ENCODE results near the gene ANO4. TPM values are rescaled to one million over a fixed set of nuclear protein-coding genes. Genes with fewer than 3 reads are reported as not detected.
"Not testable (repeated sequence)": the region's sequence is repeated elsewhere in the genome, so short reads cannot be mapped to it uniquely, and the experiment has no call there.

Gene ANO4
- total RNA-seq, 1 donor from 2014 or later: 4.1 TPM

DNA sequence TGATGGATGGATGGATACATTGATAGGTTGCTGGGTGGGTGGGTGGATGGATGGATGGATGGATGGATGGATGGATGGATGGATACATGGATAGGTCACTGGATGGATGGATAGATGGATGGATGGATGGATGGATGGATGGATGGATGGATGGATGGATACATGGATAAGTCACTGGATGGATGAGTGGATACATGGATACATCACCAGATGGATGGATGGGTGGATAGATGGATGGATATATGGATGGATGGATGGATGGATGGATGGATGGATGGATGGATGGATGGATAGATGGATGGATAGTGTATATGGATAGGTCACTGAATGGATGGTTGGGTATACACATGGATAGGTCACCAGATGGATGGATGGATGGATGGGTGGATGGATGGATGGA lies 194.9 kb downstream of the ANO4 start:
- DNase-seq (ENCODE audit: low spot score): not testable (repeated sequence)

DNA sequence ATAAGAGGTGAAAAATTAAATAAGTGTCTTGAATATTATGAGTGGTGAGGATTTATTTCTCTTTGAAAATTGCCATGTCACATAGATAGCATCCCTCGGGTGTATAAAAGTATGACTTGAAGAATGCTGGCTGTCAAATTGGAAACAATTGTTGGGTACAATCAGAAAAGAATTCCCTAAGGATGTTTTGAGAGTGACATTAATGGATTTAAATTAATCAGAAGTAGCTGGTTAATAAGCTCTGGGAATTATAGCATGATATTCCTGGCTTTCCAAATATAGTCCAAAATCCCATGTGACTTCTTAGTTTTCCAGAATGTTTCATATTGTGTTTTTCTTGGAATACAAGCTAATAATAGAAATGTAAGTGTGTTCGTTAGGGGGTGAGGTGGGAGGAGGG lies 196.5 kb downstream of the ANO4 start:
- DNase-seq (ENCODE audit: low spot score): no peak

GRCh38 chr12:100992194-100992593 lies 197.6 kb downstream of the ANO4 start:
- DNase-seq (ENCODE audit: low spot score): no peak

DNA sequence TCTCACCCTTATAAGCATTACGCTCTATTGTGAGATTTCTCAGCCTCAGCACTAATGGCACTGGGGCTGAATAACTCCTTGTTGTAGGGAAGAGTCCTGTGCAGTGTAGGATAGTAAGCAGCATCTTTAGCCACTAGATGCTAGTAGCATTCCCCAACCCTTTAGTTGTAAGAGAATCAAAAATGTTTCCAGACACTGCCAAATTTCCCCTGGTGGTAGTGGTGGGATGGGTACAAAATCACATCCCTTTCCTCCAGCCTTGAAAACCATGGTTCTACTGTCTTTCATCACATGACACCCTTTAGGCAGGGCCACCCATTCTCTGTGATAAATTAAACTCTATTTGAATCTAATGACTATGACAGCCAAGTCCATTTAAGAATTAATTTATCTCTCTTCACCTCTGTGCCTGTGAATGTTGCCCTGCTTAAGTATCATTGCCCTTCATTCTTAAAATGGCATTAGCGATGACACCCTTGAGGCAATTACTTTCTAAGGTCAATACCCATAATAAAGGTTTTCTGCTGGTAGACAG lies 199.4 kb downstream of the ANO4 start:
- DNase-seq (ENCODE audit: low spot score): no peak

- no peak for DNase-seq (ENCODE audit: low spot score)
Observed at GRCh38 chr12:100995201-100995600, 200.6 kb downstream of the ANO4 start.

DNA sequence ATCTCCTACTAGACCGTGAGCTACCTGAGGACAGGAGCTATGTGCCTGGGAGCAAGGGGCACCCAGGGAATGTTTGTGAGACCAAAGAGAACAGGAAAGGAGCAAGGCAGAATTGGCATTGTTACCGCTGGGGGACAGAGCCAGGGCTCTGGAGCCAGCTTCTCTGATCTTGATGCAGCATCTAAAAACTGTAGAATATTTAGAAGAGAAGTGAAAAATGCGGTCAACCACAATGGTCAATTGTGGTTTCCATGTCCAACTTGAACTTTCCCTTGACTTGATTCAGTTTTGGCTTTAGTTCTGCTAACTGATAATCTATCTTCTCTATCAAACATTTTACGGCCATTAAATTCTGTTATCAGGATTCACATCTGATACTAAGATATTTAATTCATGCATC lies 201.2 kb downstream of the ANO4 start:
- no peak for DNase-seq (ENCODE audit: low spot score)

GRCh38 chr12:101001669-101002068 lies 207.1 kb downstream of the ANO4 start:
- no peak for DNase-seq (ENCODE audit: low spot score)

DNA sequence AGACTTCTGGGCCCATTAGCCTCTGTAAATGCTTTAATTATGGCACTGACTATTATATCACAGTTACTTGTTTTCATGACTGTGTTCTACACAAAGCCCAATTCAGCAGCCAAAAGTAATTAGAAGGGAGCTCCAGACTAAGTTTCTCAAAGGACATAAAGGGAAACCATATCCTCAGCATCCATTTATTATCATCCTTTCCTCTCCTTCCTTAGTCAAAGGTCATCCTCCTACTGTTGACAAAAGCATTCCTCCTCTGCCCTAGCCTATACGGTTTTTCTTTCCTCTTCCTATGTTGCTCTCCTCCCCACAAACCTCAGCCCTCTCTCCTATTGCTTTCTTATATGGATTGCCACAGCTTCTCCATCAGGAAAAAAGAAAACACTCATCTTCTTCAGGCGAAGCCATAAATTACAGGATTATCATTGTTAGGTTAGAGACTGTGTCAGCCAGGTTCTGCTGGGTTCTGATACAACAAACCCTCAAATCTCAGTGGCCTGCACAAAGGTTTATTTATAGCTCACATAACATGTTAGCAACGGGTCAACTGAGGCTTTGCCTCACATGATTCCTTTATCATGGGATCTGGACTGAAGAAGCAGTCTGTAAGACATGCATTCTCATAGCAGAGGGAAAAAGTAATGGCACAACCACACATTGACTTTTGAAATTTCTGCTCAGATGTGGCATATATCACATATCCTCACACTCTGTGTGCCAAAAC lies 208.3 kb downstream of the ANO4 start:
- no peak for DNase-seq (ENCODE audit: low spot score)

- no peak for DNase-seq (ENCODE audit: low spot score)
Observed at GRCh38 chr12:101004898-101005297, 210.3 kb downstream of the ANO4 start.

- no peak for DNase-seq (ENCODE audit: low spot score)
Observed at GRCh38 chr12:101009274-101009673, 214.7 kb downstream of the ANO4 start.

DNA sequence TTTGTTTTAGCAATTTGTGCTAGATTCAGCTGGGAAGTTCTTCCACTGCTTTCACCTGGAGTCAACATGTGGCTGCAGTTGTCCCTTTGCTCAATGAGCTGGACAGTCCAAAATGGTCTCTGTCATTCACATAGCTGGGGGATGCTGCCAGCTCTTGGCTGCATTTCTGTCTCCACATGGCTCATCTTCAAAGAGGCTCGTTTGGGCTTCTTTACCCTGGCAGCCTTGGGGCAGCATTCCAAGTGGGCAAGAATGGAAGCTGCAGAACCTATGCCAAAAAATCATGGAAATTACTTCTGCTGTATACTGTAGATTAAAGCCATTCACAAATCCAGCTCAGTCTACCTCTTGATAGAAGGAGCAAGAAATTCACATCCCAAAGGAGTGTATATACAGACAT lies 216.3 kb downstream of the ANO4 start:
- no peak for DNase-seq (ENCODE audit: low spot score)

DNA sequence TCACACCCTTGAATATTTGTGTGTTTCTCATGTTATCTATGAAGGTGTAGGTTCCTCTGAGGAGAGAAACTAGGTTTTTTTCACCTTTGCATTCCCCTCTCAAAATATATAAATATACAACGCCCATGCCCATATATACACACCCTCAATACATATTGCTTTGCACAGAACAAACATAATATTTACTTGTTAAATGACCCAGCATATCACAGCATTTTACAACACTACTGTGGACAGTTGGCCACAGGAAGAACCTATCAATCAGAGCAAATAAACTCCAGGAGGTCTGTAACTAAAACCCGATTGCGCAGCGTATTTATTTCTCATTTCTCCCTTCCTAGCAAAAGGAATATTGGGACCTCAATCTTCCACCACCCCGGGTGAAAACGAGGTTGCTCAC lies 219.4 kb downstream of the ANO4 start:
- DNase-seq (ENCODE audit: low spot score): no peak

DNA sequence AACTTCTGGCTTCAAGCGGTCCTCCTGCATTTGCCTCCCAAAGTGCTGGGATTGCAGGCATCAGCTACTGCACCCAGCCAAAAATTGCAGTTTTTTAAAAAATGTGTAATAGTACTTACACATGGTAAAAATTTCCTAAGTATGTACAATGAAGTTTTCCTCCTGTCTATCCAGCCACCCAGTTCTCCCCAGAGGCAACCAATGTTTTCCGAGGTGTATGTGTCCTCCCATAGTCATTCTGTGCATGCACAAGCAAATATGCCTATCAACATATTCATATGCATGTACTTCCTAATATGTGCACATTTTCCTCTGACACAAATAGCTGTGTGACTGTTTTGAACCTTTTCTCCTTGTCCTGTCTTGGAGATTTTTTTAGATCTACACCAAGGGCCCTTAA lies 220.5 kb downstream of the ANO4 start:
- no peak for DNase-seq (ENCODE audit: low spot score)

- DNase-seq (ENCODE audit: low spot score): no peak
Observed at GRCh38 chr12:101018540-101018939, 224.0 kb downstream of the ANO4 start.

DNA sequence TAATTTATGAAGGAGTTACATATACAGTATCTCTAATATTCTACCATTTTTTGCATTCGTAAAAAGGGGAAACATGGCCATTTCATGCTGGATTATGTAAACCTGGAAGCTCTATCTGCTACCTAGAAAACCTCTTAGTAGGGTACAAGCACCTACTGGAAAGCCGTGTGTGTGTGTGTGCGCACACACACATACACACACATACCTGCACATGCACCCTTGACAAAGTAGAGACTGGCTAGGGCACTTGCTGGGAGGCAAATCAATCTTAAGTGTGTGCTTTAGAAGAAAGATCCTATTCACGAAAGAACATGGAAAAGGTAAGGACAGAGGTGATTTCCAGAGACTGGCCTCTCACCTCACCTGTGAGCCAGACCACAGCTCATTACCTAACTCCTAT lies 224.6 kb downstream of the ANO4 start:
- no peak for DNase-seq (ENCODE audit: low spot score)

DNA sequence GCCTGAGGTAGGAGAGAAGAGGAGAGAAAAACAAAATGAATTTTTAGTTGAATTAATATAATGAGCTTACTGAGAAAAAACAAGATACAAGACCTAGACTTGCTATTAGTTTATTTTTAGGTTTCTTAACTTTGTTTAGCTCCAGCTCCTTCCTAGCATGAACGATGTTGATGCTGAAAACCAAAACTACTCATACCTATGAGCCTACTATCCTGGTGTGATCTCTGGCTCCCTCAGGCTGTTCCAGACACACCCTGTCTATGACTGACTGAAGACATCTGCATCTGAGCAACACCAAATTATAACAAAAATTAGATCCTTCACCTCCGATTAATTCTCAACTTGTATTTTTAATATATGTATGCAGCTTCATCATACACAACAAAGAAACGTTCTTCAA lies 225.1 kb downstream of the ANO4 start:
- no peak for DNase-seq (ENCODE audit: low spot score)

GRCh38 chr12:101021442-101021841 lies 226.9 kb downstream of the ANO4 start:
- no peak for DNase-seq (ENCODE audit: low spot score)

- DNase-seq (ENCODE audit: low spot score): no peak
Observed at GRCh38 chr12:101021911-101022388, 227.4 kb downstream of the ANO4 start.

GRCh38 chr12:101027200-101027599 lies 232.6 kb downstream of the ANO4 start:
- no peak for DNase-seq (ENCODE audit: low spot score)

DNA sequence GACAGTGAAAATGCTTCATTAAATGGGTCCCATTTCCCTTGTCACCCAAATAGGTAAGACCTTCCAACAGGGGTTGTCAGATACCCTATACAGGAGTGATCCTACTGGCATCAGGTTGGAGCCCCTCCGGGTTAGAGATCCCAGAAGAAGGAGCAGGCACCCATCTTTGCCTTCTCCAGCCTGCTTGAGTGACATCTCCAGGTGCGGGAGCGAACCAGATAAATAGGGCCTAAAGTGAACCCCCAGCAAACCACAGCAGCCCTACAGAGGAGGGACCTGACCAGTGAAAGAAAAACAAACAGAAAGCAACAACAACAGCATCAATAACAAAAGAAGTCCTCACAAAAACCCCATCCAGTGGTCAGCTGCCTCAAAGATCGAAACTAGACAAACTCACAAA lies 233.2 kb downstream of the ANO4 start:
- DNase-seq (ENCODE audit: low spot score): no peak

- no peak for DNase-seq (ENCODE audit: low spot score)
Observed at GRCh38 chr12:101038289-101038871, 243.8 kb downstream of the ANO4 start.

DNA sequence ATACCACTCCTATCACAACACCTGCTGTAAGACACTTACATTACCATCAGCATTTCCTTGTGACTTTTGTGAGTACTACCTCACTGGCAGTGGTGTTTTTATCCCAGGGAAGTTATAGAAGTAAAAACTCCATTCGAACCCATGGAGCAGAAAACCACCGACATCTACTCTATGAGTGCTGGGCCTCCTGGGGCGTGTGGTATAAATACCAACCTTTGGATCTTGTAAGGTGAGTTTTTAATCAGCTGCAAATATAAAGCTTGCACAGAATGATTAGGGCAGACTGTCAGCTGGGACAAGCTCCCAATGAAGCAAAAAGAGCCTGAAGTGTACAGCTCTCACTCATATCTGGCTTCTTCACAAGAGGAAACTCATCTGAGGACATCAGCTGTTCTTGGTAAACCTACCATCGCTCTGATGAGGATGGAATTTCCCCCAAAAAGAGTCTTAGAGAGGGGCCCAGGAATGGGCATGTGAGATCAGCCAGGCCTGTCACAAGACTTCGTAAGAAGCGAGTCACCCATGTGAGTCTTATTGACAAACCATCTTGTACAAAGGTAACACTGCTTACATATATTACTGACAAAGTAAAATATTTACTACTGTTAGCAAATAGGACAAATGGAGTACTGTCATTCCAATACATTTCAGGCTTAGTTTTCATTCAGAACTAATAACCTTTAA lies 245.4 kb downstream of the ANO4 start:
- no peak for DNase-seq (ENCODE audit: low spot score)

GRCh38 chr12:101040936-101041335 lies 246.4 kb downstream of the ANO4 start:
- no peak for DNase-seq (ENCODE audit: low spot score)
